MV-4-11 (cell line): ENCODE data around the gene VPS37C.
"Not testable (repeated sequence)": the region's sequence is repeated elsewhere in the genome, so short reads cannot be mapped to it uniquely, and the experiment has no call there.

ENCODE experiments used
- DNase-seq: peaks from one replicate; lab custom pipeline; 2025; lab: John Stamatoyannopoulos, UW

VPS37C gene

GRCh38 chr11:61161190-61162091, at the start of gene VPS37C:
TSS of gene VPS37C (minus strand) at chr11:61161426. CDS start at chr11:61138829, 22,597 bp downstream.
- DNase-seq = peak; percentile 83

GRCh38 chr11:61210629-61211028, 49.4 kb upstream of the VPS37C start:
- DNase-seq = not testable (repeated sequence)

- DNase-seq = not testable (repeated sequence)
Measured at GRCh38 chr11:61207636-61208310, 46.5 kb upstream of the VPS37C start.

DNA sequence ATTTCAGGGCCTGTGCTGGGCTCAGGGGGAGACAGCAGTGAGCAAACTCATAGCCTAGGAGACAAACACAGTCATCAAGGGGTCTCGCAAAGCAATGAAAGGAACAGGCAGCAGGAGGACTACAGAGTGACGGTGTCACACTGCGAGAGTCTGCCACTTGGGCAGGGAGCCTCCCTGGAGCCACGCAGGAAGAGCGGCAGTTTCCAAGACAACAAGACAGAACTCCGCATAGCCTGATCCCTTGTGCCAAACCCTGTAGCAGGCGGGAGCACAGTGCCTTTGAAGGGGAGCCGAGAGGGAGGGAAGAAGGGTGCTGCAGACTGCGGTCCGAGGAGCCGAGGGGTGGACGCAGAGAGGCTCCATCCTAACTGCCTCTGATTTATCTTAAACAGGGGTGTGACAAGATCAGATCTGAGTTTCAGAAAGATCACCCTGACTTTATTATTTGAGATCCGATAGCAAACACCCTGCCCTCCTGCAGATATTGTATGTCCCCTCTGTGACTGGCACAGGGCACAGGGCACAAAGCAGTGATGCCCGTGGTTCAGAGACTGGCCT, 43.4 kb upstream of the VPS37C start:
- DNase-seq = not testable (repeated sequence)

- not testable (repeated sequence) for DNase-seq
Measured at GRCh38 chr11:61203873-61204272, 42.6 kb upstream of the VPS37C start.

GRCh38 chr11:61202950-61203746, 41.9 kb upstream of the VPS37C start, which contains the start of gene PGA3:
TSS of gene PGA3 (plus strand) at chr11:61203515. CDS start at chr11:61203565, 50 bp downstream.
- not testable (repeated sequence) for DNase-seq

DNA sequence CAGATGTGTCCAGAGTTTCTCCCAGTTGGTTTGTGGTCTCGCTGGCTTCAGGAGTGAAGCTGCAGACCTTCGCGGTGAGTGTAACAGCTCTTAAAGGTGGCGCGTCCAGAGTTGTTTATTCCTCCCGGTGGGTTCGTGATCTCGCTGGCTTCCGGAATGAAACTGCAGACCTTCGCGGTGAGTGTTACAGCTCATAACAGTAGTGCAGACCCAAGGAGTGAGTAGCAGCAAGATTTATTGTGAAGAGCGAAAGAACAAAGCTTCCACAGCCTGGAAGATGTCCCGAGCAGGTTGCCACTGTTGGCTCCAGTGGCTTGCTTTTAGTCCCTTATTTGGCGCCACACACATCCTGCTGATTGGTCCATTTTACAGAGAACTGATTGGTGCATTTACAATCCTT, 40.2 kb upstream of the VPS37C start:
- DNase-seq = no peak

- DNase-seq = no peak
Measured at GRCh38 chr11:61198948-61199523, 37.8 kb upstream of the VPS37C start.

GRCh38 chr11:61198361-61198760, 37.1 kb upstream of the VPS37C start:
- DNase-seq = no peak

DNA sequence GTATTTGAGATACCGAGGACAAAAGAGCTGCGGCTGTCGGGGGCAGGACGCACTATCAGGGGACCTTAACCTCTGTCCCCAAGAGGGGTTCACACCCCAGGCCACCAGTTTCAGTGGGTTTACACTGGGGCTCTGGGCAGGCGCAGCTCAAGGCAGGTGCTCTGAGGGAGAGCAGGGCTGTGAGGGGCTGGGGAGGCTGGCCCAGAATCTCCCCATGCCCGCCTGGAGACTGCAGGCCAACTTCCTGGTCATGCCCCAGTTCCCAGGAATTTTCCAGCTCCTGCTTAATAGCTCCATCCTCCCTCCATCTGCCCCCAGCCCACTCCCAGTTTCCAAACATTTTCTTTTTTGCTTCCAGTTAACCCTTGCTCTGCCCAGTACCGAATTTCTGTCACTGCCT, 34.5 kb upstream of the VPS37C start:
- DNase-seq = no peak

GRCh38 chr11:61194981-61195695, 33.9 kb upstream of the VPS37C start:
- DNase-seq = no peak

GRCh38 chr11:61194169-61194671, 33.0 kb upstream of the VPS37C start:
- DNase-seq = no peak

DNA sequence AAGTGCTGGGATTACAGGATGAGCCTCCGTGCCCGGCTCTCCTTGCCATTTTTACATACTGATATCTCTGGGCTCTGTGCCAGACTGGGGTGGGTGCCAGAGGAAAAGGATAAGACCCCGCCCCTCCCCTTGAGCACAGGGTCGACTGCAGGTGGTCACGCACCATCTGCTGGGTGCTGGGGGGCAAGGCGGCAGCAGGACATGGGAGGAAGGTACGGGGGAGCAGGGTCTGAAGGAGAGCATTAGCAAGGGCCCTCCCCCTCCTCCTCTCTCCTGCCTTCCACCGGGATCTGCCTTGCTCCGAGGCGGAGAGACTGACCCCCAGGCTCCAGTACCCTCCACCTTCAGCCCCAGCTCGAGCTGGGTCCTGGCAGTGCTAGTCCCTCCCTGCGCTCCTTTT, 32.4 kb upstream of the VPS37C start:
- DNase-seq = no peak

DNA sequence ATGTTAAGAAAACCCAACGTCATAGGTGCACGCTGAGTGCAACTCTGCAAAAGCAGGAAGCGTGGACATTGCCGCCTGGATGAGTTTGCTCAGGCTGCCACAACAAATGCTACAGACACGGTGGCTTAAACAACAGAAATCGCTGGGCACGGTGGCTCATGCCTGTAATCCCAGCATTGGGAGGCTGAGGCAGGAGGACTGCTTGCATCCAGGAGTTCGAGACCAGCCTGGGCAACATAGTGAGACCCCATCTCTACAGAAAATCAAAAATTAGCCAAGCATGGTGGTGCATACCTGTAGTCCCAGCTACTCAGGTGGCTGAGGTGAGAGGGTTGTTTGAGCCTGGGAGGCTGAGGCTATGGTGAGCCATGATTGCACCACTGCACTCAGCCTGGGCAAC, 28.7 kb upstream of the VPS37C start:
- no peak for DNase-seq

- peak; percentile 59 for DNase-seq
Measured at GRCh38 chr11:61187505-61188130, 26.4 kb upstream of the VPS37C start.

DNA sequence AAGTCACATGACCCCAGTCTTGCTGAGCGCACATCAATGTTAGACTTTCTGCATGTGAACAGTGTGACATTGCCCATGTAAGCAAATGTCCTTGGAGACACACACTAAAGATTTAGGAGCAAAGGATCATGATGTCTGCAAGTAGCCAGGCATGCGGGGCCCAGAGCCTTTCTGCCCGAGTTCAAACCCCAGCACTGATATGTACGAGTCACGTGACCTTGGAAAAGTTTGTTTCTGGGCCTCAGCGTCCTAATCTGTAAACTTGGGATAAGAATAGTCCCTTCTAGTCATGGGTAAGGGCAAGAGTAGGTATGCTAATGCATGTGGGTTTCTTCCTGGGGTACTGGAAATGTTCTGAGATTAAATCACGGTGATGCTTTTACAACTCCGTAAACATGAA, 25.3 kb upstream of the VPS37C start:
- DNase-seq = no peak

GRCh38 chr11:61183645-61184044, 22.4 kb upstream of the VPS37C start:
- DNase-seq = no peak

GRCh38 chr11:61181489-61181888, 20.3 kb upstream of the VPS37C start:
- no peak for DNase-seq

GRCh38 chr11:61180205-61180604, 19.0 kb upstream of the VPS37C start:
- not testable (repeated sequence) for DNase-seq

GRCh38 chr11:61176446-61176845, 15.2 kb upstream of the VPS37C start:
- no peak for DNase-seq
